Measurements from ENCODE around the gene POLA1.

- TF ChIP-seq CTCF (IDR thresholded peaks at IDR 0.05; ENCODE audit: low read depth, low read length) (no peak), EZH2phosphoT487 (IDR thresholded peaks at IDR 0.05; ENCODE audit: low read depth) (no peak)
Observed at GRCh38 chrX:24934279-24934678, 240.6 kb downstream of the POLA1 start.

Data from OCI-LY3 (cell line).